Measurements from ENCODE around the gene PNRC2. TPM values are rescaled to one million over a fixed set of nuclear protein-coding genes. Genes with fewer than 3 reads are reported as not detected.
"Not testable (repeated sequence)": the region's sequence is repeated elsewhere in the genome, so short reads cannot be mapped to it uniquely, and the experiment has no call there.

Gene PNRC2
- total RNA-seq, 4 donors from 2014 or later: 26.5 to 54.2 (median 39.4) TPM

- H3K4me3 ChIP-seq: no peak overlapping the region
- H3K36me3 ChIP-seq: no peaks in the 10 kb centered on the region
- no peak for DNase-seq
- no peak overlapping the region for H3K27ac ChIP-seq
- in situ Hi-C loops (cut with MboI; ENCODE audit: low sequenced_read_pairs in 4 of 4): no loop called here
- ATAC-seq: no peak
- H3K9me3 ChIP-seq: no peaks in the 10 kb centered on the region
- no peaks in the 10 kb centered on the region for H3K27me3 ChIP-seq
- TF ChIP-seq POLR2A (IDR thresholded peaks at IDR 0.05) (no peak), CTCF (IDR thresholded peaks at IDR 0.05 in 4 of 5, conservative IDR thresholded peaks at IDR 0.05 in 1 of 5) (no peak)
- no peaks in the 10 kb centered on the region for H3K4me1 ChIP-seq
- intact Hi-C loops (cut with DNase I; ENCODE audit: low total_unique reads): no loop called here
These were observed 23.0 kb upstream of the PNRC2 start for GRCh38 chr1:23936481-23937176.

- DNase-seq (no peak), ATAC-seq (no peak)
- no peaks in the 10 kb centered on the region for H3K9me3 ChIP-seq
- H3K4me1 ChIP-seq: no peaks in the 10 kb centered on the region
- peaks cover 0 to 4% (median 0%) of the 10 kb centered on the region in 3 donors for H3K27me3 ChIP-seq
- no peaks in the 10 kb centered on the region for H3K36me3 ChIP-seq
- H3K27ac ChIP-seq: no peak overlapping the region
- intact Hi-C loops (cut with DNase I; ENCODE audit: low total_unique reads) (no loop called here), in situ Hi-C loops (cut with MboI; ENCODE audit: low sequenced_read_pairs in 4 of 4) (no loop called here)
- TF ChIP-seq POLR2A (IDR thresholded peaks at IDR 0.05) (no peak), CTCF (IDR thresholded peaks at IDR 0.05 in 4 of 5, conservative IDR thresholded peaks at IDR 0.05 in 1 of 5) (no peak)
- no peak overlapping the region for H3K4me3 ChIP-seq
These were observed 12.3 kb upstream of the PNRC2 start for GRCh38 chr1:23947366-23947765.

- no peak for TF ChIP-seq POLR2A (IDR thresholded peaks at IDR 0.05)
- TF ChIP-seq CTCF (IDR thresholded peaks at IDR 0.05 in 4 of 5, conservative IDR thresholded peaks at IDR 0.05 in 1 of 5): no peak
- DNase-seq (no peak), ATAC-seq (no peak)
- Histone ChIP-seq H3K4me1 (peaks cover 8 to 12% of the 10 kb centered on the region in 2 donors), H3K27ac (no peak overlapping the region), H3K9me3 (no peaks in the 10 kb centered on the region), H3K4me3 (no peak overlapping the region), H3K27me3 (no peaks in the 10 kb centered on the region), H3K36me3 (no peaks in the 10 kb centered on the region)
- intact Hi-C loops (cut with DNase I; ENCODE audit: low total_unique reads): loop anchor here (10.0 kb wide), 1 partner anchor 442 kb away; no protein-coding TSS in a partner anchor
- in situ Hi-C loops (cut with MboI; ENCODE audit: low sequenced_read_pairs in 4 of 4): loop anchor here in 1 of 4 donors (5.0 kb wide), 1 partner anchor 74 kb away; no protein-coding TSS in a partner anchor
These were observed 6.6 kb upstream of the PNRC2 start for GRCh38 chr1:23953020-23953419.

GRCh38 chr1:23957096-23957495 is 2.5 kb upstream of the PNRC2 start:
- TF ChIP-seq CTCF (IDR thresholded peaks at IDR 0.05 in 4 of 5, conservative IDR thresholded peaks at IDR 0.05 in 1 of 5) (no peak), POLR2A (IDR thresholded peaks at IDR 0.05) (no peak)
- DNase-seq: no peak
- Histone ChIP-seq H3K9me3 (no peaks in the 10 kb centered on the region), H3K27me3 (no peaks in the 10 kb centered on the region), H3K27ac (no peak overlapping the region), H3K4me3 (no peak overlapping the region), H3K4me1 (peaks cover 24 to 33% of the 10 kb centered on the region in 2 donors), H3K36me3 (peaks cover 0 to 10% of the 10 kb centered on the region in 2 donors)
- ATAC-seq: no peak
- intact Hi-C loops (cut with DNase I; ENCODE audit: low total_unique reads) (loop anchor here (5.0 to 10.0 kb wide), 3 partner anchors 155 to 685 kb away; partner anchors contain the start of genes MYOM3 and SRRM1), in situ Hi-C loops (cut with MboI; ENCODE audit: low sequenced_read_pairs in 4 of 4) (no loop called here)

GRCh38 chr1:23958040-23958809 is 1.4 kb upstream of the PNRC2 start:
- in situ Hi-C loops (cut with MboI; ENCODE audit: low sequenced_read_pairs in 4 of 4); H3K9me3 ChIP-seq; H3K27me3 ChIP-seq; ATAC-seq; DNase-seq: not testable (repeated sequence)
- peak overlapping the region; percentile 79 to 96 (median 85) for H3K4me3 ChIP-seq
- peaks cover 0 to 15% of the 10 kb centered on the region in 2 donors for H3K36me3 ChIP-seq
- peaks cover 24 to 37% of the 10 kb centered on the region in 2 donors for H3K4me1 ChIP-seq
- H3K27ac ChIP-seq: peak overlapping the region; percentile 94 to 100 (median 98)
- intact Hi-C loops (cut with DNase I; ENCODE audit: low total_unique reads): loop anchor here (2.0 to 10.0 kb wide), 4 partner anchors 61 to 684 kb away; partner anchors contain the start of genes MYOM3 and SRRM1
